Measurements from ENCODE around the gene SETX. TPM values are rescaled to one million over a fixed set of nuclear protein-coding genes. Genes with fewer than 3 reads are reported as not detected.

The SETX gene
- total RNA-seq, 1 donor from 2014 or later: 74.8 TPM

DNA sequence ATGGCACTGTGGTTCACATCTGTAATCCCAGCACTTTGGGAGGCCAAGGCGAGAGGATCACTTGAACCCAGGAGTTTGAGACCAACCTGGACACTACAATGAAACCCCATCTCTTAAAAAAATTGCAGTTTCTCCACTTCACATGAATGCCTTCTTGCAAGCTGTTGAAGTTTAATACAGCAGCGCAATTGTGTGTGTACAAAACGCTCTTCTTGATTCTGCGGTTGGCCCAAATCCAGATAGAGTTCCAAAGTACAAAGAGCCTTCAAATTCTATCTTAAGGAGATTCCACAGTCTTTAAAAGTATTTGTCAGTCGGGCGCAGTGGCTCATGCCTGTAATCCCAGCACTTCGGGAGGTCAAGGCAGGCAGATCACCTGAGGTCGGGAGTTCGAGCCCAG is 9.3 kb upstream of the SETX start:
- no peak for DNase-seq (ENCODE audit: low read depth in 2 of 2)

DNA sequence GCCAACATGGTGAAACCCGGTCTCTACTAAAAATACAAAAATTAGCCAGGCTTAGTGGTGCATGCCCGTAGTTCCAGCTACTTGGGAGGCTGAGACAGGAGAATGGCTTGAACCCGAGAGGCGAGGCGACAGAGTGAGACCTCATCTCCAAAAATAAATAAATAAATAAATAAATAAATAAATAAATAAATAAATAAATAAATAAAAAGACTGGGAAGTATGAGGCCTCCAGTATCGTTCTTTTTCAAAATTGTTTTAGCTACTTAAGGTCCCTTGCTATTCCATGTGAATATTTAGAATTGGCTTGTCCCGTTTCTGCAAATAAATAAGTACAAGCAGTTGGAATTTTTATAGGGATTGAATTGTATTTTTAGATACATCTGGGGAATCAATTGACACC is 3.0 kb upstream of the SETX start:
- no peak for DNase-seq (ENCODE audit: low read depth in 2 of 2)

DNA sequence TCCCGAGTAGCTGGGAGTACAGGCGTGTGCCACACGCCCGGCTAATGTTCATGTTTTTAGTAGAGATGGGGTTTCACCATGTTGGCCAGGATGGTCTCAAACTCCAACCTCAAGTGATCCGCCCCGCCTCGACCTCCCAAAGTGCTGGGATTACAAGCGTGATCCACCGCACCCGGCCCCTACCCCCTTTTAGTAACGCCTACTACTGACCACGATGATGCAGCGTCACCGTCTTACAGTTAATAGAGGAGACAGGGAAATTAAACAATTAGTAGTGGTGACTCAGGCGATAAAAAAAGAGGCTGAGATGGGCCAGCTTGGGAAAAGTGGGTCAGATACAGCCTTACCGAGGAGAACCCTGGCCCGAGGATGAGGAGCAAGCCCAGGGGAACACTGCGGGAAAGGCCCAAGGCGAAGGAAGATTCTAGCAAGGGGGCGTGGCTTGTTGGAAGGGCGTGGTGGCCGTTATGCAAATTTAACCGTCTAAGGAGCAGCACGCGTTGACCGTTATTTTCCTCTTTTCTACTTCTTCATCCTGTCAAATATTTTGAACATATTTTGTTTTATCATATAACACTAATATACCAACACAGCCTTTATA is 1.6 kb upstream of the SETX start:
- DNase-seq (ENCODE audit: low read depth in 2 of 2): no peak

DNA sequence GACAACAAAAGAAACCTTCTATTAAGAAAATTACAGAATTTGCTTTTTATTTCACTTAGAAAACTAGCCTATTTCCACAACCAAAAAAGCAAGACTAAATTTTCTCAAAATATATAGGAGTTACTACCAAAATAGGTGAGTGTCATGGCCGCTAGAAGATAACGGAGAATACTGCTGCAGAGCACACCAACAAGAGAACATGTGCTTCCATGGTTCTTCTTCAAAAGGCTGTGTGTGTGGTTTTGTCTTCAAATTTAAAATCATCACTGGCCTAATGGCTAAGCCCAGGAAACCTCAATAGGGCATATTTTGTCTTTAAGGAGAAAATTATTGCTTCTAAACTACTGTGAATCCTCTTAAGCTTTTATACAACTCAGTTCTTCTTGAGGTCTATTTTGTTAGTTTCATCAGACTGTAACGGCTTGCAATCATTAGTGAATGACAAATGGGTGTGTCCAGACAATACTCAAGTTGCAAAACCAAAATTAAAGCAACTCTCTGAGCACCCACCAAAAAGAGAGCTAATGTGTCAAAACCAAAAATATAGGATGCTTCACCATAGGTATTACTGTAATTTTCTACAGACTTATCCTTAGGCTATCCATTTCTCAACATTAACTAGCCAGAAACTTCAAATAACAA is 3.3 kb downstream of the SETX start:
- no peak for DNase-seq (ENCODE audit: low read depth in 2 of 2)

DNA sequence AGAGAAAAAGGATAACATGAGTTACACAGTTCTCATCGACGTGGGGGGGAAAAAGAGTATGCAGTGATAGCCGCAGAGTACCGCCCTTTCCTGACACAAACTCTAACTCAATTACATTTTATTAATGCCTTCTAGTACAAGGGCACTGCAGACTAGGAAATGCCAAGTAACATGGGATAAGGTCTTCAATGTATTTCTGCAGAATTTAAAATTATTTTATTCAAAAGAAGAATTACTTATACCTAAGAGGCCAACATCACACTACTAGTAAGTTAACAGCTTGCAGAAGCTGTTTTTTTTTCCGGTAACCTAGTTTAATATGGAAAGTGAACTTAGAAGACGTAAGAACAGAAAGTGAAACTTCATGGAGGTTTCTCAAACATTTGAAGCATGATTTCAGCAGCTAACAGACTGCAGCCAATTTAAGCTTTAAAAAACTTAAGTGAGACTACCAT is 3.9 kb downstream of the SETX start:
- peak; percentile 37 to 58 for DNase-seq (ENCODE audit: low read depth in 2 of 2)

DNA sequence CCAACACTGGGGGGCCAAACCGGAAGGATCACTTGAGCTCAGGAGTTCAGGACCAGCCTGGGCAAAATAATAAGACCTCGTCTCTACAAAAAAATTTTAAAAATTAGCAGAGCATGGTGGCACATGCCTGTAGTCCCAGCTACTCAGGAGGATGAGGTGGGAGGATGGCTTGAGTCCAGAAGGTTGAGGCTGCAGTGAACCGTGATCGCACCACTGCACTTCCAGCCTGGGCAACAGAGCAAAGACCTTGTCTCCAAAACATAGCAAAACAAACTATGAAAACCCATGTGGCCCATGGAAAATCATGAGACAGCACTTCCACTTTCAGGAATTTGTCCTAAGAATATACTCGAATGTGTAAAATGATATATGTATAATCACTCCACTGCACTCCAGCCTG is 6.1 kb downstream of the SETX start:
- DNase-seq (ENCODE audit: low read depth in 2 of 2): peak in 1 of 2 donors; percentile 58

DNA sequence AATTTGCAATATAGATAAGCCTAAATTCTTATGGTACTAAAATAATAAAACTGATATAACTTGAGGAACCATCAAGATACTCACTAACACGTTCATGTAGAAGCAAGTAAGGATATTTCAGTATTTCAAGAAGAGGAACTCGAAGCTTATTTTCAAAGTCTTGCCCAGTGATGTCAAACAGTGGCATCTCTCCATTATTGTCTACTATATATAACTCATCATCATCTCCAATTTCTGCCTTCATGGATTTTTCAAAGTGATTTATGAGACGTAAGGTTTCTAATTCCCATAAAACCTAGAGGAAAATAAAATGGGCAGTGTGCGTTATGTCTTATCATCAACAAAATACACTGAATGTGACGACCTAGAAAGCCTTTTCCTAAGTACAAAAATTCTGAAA is 8.6 kb downstream of the SETX start:
- DNase-seq (ENCODE audit: low read depth in 2 of 2): no peak

DNA sequence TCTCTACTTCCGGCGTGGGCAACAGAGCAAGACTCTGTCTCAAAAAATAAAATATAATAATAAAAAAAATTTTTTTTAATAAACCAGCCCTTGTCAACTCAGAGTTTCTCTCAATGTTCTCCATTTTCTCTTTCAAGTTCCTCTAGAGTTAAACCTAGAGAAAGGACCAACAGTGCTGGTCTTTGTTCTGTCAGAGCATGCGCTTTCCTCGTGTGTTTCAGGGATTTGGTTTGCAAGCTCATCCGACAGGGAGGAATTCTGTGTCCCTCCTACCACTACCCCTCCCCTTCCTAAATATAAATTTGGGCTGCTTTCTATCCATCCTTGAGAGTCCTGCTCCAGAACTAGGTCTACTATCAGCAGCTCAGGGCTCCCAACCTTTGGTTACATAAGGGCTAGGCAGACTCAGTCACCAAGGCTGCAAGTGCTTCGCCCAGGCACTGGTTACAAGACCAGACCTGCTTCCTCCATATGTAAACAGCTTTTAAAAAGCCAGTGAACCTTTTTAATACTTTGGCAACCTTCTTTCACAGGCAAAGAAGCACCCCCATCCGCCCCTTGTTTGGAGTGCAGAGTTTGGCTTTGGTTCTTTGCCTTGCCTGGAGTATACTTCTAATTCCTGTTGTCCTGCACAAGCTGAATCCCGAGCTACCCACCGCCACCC is 13.5 kb downstream of the SETX start:
- no peak for DNase-seq (ENCODE audit: low read depth in 2 of 2)

DNA sequence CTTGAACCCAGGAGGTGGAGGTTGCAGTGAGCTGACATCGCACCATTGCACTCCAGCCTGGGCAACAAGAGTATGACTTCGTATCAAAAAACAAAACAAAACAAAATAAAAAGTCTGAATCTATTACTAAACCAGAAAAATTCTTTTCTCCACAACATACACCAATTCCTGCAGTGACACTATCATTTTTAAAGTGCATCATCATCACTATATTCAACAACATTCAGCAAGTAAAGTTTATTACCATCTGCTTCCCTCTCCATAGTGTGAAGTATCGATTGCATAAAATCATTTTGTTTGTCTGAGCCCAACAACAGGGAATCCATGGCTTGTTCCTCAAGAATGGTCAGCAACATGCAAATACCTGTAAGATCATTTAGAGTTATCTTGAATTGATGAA is 20.4 kb downstream of the SETX start:
- DNase-seq (ENCODE audit: low read depth in 2 of 2): no peak

DNA sequence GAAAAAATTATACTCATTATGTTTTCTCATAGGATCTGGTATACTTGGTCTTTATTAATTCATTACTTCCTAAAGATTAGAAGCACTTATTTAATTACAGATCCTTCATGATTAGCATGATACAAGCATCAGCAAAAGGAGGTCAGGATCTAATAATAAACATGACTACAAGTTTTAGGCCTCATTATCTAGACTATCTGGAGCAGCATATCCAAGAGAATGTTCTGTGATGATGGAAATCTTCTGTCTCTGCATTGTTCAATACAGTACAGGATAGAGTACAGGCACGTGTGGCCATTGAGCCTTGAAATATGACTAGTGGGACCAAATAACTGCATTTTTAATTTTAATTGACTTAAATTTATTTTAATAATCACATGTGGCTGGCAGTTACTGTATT is 21.2 kb downstream of the SETX start:
- DNase-seq (ENCODE audit: low read depth in 2 of 2): no peak

DNA sequence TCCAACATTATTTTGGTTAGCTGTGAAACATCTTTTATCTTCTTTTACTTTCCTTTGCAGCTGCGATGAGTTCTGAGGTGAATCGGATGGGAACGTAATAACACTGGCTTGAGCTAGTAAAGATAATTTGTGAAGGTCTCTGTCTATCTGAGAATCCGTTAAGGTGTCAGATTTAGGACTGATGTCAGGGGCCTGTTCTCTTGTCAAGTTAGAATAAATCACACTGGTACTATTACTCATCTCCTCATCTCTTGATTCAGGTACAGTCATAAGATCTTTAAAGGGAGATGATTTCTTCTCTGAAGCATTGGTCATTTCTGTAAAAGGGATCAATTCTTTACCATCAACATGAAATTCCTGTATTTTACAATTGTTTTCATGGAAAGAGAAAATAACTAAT is 26.2 kb downstream of the SETX start:
- DNase-seq (ENCODE audit: low read depth in 2 of 2): no peak

DNA sequence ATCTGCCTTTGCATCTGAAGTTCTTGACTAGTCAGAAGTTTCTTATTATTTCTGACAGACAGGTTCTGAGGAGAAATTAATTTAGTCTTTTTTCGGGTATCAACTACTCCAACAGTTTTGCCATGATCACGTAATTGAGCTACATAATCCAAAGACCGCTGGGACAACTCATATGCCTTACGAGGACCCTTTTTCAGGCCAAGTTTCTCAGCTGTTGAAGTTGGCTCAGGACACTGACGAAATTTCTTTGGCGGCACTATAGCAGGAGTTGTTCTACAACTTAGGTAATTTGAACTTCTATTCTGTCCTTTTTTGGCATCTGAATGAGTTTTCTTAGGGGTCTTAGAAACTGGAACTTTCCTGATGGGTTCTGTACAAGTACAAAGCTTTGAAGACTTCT is 27.2 kb downstream of the SETX start:
- DNase-seq (ENCODE audit: low read depth in 2 of 2): no peak

DNA sequence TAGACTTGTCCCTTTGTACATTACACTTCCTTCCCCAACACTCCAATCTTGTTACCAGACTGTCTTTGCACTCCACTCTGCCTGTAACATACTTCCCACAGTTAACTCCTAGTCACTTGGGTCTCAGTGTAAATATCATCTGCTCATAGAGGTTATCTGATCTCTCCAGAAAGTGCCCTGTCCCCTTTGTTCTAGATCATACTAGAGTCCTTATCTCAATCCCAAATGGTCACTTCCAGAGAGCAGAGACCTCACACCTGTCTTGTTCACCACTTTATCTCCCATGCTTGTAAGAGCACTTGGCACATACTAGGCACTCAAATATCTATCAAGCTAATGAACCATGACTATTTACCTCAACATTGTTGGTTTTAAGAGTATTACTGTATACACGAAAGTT is 30.4 kb downstream of the SETX start:
- peak in 1 of 2 donors; percentile 1 for DNase-seq (ENCODE audit: low read depth in 2 of 2)

DNA sequence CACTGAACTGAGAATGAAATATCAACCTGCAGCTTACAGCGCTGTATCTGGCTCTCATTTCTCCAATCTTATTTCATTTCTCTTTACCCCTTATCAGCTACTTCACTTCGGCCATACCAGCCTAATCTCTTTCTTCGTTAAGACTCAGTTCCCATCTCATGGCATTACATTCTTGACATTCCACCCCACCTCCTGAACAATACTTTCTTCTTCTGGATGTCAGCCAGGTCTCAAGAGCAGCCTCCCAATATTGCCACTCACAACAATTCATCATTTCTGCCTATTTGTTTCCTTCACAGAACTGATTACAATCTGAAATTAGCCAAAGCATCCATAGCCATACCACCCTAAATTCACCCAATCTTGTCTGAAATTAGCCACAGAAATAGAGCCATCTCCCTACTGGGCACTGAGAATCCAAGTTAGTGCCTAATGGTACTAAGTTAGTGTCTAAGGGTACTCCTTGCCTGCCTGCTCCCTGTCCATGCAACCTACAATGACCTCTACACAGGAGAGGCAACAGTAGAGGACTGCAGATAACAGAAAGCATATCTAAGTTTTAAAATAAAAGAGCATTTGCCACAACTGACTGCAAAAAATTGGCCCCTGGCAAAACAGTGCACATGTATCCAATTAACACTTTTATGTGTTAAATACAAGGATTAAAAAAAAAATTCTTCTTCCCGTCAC is 35.2 kb downstream of the SETX start:
- peak in 1 of 2 donors; percentile 71 for DNase-seq (ENCODE audit: low read depth in 2 of 2)

DNA sequence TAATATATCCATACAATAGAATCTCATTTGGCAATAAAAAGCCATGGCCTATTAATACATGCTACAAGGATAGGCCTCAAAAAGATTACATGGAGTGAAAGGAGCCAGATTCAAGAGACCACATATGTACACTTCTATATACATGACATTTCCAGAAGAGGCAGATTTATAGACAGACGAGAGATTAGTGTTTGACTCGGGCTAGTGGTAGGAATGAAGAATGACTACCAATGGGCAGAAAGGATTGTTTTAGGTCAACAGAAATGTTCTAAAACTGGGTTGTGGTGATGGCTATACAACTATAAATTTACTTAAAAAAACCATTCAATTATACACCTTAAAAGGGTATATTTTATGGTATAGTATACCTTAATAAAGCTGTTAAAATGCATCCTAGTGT is 41.9 kb downstream of the SETX start:
- no peak for DNase-seq (ENCODE audit: low read depth in 2 of 2)

DNA sequence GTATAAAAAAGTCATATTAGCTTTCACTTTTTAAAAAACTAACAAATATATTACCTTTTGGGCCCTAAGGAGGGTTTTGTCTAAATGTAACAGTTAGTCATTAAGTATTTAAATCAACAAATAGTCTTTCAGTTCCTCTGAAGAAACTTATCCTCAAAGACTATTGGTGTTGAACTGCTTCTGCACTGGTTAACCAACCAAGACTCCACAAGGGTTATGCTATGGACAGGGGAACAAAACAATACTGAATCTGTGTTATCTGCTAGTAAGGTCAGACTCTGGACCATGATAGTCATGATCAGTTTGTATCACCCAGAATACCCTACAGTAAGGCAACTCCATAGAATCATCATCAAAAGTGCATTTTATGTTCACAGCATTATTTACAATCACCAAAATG is 42.4 kb downstream of the SETX start:
- no peak for DNase-seq (ENCODE audit: low read depth in 2 of 2)

DNA sequence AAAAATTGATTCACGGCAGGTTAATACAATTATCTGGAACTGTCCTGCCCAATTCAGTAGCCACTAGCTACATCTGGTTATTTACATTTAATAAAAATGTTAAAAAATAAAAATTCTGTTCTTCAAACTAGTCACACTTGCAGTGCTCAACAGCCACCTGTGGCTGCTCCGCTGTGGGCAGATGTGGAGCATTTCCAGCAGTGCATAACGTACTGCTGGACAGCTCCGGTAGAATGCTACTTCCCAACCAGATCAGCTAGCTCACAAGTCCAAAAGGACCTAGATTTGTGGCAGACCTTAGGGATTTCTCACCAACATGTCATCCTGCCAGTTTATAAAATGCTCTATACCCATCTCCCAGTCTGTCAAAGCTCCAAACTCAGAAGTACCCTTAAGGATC is 42.8 kb downstream of the SETX start:
- no peak for DNase-seq (ENCODE audit: low read depth in 2 of 2)

DNA sequence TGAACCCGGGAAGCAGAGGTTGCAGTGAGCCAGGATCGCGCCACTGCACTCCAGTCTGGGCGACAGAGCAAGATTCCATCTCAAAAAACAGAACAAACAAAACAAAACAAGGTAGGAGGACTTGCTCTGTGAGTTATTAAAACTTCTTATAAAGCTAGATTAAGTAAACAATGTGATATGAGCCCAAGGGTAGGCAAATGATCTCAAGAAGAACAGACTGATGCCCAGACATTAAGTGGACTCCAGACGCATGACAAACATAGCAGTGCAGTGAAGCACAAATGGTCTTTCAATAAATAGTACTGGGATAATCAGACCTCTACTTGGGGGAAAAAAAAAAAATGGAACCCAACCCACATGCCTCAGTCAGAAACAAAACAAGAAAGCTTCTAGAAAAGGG is 45.7 kb downstream of the SETX start:
- DNase-seq (ENCODE audit: low read depth in 2 of 2): no peak

DNA sequence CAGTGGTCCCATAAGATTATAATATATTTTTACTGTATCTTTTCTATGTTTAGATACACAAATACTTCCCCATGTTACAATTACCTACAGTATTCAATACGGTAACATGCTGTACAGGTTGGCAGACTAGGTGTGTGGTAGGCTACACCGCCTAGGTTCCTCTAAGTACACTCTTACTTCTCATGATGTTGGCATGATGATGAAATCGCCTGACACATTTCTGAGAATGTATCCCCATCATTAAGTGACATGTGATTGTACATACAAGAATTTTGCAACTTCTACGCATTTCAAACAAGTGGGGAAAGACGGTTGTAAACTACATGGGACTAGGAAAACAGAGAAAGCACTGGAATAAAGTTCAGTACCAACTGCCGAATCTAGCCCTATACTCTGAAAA is 53.3 kb downstream of the SETX start:
- no peak for DNase-seq (ENCODE audit: low read depth in 2 of 2)

DNA sequence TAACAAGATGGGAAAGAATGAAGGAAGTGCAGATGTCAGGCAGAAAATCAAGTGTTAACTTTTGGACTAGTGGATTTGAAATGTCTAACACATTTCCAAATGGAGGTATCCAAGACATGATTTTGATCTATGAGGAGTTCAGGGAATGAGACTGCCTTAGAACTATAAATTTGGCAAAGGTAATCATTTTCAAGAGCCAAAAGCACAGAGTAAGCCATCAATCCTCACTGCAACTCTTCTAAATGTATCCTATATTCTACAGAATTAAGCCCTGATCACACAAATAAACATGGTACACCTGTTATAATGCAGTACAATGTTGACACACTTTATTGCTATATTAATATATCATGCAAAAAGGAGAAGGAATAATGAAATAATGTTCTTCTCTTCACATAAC is 55.6 kb downstream of the SETX start:
- no peak for DNase-seq (ENCODE audit: low read depth in 2 of 2)

DNA sequence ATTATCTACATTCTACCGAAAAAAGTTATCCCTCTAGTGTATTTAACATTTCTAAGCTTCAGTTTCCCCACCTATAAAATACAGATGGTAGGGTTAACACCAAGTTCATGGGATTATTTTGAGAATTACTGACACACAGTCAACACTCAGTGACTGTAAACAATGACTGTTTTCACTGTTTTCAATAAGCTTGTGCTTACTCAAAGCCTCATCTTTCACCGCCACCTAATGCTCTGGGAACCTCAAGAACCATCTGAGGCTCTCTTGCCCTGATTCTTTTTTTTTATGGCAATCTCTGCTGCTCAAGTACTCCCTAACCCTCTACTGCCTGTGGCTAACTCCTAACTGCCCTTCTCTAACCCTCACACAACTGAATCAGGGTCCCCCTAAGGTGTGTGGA is 59.6 kb downstream of the SETX start:
- DNase-seq (ENCODE audit: low read depth in 2 of 2): no peak

DNA sequence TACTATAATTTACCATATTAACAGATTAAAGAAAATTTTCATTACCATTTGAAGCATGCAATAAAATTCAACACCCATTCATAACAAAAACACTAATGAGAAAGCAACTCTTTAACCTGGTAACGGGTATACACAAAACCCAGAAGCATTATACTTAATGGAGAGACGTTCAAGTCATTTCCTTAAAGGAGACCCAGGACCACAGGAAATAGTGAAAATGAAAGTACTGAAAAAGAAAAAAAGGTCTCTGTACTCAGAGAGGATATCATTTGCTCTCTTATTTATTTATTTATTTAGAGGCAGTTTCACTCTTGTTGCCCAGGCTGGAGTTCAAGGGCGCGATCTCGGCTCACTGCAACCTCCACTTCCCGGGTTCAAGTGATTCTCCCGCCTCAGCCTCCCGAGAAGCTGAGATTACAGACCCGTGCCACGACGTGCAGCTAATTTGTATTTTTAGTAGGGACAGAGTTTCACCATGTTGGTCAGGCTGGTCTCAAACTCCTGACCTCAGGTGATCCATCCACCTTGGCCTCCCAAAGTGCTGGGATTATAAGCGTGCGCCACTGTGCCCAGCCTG is 61.6 kb downstream of the SETX start:
- DNase-seq (ENCODE audit: low read depth in 2 of 2): peak in 1 of 2 donors; percentile 7
